Sigmoid colon (tissue), 4 donors: ENCODE data around the gene EIF3F.

Source experiments
- CTCF ChIP-seq, 4 experiments: fragments of 450-650 bp in 3 of 4; fragments of 200-600 bp in 1 of 4; IDR thresholded peaks; one replicate each; pipeline ENCODE4 v1.5.1; 2016 to 2019; ENCODE audit warnings: antibody characterized with exemption in 4 of 4, mild to moderate bottlenecking in 3 of 4, moderate library complexity in 2 of 4
- EP300 ChIP-seq, 4 donors: sonication (generic); formaldehyde crosslinking; IDR thresholded peaks; one replicate each; pipeline ENCODE4 v1.6.1; 2017; ENCODE audit warnings: antibody characterized with exemption in 4 of 4
- POLR2A ChIP-seq, 2 donors: fragments of 450-650 bp; IDR thresholded peaks; one replicate each; pipeline ENCODE4 v1.6.1; 2016; ENCODE audit warnings: antibody characterized with exemption in 2 of 2, mild to moderate bottlenecking in 2 of 2, moderate library complexity in 2 of 2

GRCh38 chr11:8038393-8038792 lies 51.3 kb downstream of the EIF3F start:
- TF ChIP-seq CTCF (IDR thresholded peaks at IDR 0.05) (no peak), POLR2A (IDR thresholded peaks at IDR 0.05) (no peak), EP300 (IDR thresholded peaks at IDR 0.05) (no peak)
